Thyroid gland (tissue), 4 donors: ENCODE measurements around the gene PRKCH. TPM values are rescaled to one million over a fixed set of nuclear protein-coding genes. Genes with fewer than 3 reads are reported as not detected.

Experiments used
- DNase-seq, 2 donors: peaks; one replicate each; pipeline ENCODE4 v3.0.0-alpha.2; 2019
- H3K27ac ChIP-seq, 3 donors: fragments of 200-600 bp; sonication (generic); 1 replicate in 2 of 3; 2 replicates in 1 of 3; pipeline ENCODE4 v1.5.1; 2016 to 2019; ENCODE audit warnings: mild to moderate bottlenecking in 1 of 3, moderate library complexity in 1 of 3
- H3K27me3 ChIP-seq: fragments of 200-600 bp; sonication (generic); one replicate; pipeline ENCODE4 v1.5.1; 2019
- H3K36me3 ChIP-seq, 2 donors: fragments of 200-600 bp; sonication (generic); one replicate each; pipeline ENCODE4 v1.5.1; 2016 to 2019
- H3K4me1 ChIP-seq, 2 donors: fragments of 200-600 bp; sonication (generic); one replicate each; pipeline ENCODE4 v1.5.1; 2017 to 2019
- H3K4me3 ChIP-seq, 3 donors: fragments of 200-600 bp; sonication (generic); replicated peaks in 1 of 3; 1 replicate in 2 of 3; 2 replicates in 1 of 3; pipeline ENCODE4 v1.5.1; 2016; ENCODE audit warnings: mild to moderate bottlenecking in 1 of 3
- H3K9me3 ChIP-seq: fragments of 200-600 bp; sonication (generic); one replicate; pipeline ENCODE4 v1.5.1; 2017
- CTCF ChIP-seq, 6 experiments: fragments of 200-600 bp in 3 of 6; fragments of 450-650 bp in 3 of 6; sonication (generic) in 3 of 6; IDR thresholded peaks; one replicate each; pipeline ENCODE4 v1.5.1; 2016 to 2019; ENCODE audit warnings: antibody characterized with exemption in 6 of 6, mild to moderate bottlenecking in 2 of 6, inconsistent platforms in 1 of 6, moderate library complexity in 1 of 6
- POLR2A ChIP-seq, 2 donors: fragments of 450-650 bp; IDR thresholded peaks; one replicate each; pipeline ENCODE4 v1.6.1; 2017; ENCODE audit warnings: antibody characterized with exemption in 2 of 2, mild to moderate bottlenecking in 2 of 2, moderate library complexity in 1 of 2
- WGBS, 2 donors: methylation state at CpG; one replicate each; pipeline ENCODE4 v1.1.5; 2017; 5-methylcytosine and 5-hydroxymethylcytosine counted together
- intact Hi-C: fragments of 100-400 bp; cut with DNase I; formaldehyde crosslinking; loops from one replicate; pipeline ENCODE4 v1.15.1; 2023
- total RNA-seq, 4 donors: library from RNA; depleted of rRNA; stranded (reverse); fragments of >200 nt; gene quantifications; one replicate each; pipeline ENCODE4 v1.2.3, GENCODE V29; 2016

Gene PRKCH
- total RNA-seq, 4 donors from 2014 or later = 34.0 to 68.7 (median 49.8) TPM

GRCh38 chr14:61399365-61399764 is 78.0 kb downstream of the PRKCH start:
- intact Hi-C loops = no loop called here
- H3K27me3 ChIP-seq = no peaks in the 10 kb centered on the region
- H3K4me1 ChIP-seq = no peaks in the 10 kb centered on the region
- no peak for DNase-seq
- no peak overlapping the region for H3K4me3 ChIP-seq
- TF ChIP-seq POLR2A (IDR thresholded peaks at IDR 0.05) (no peak), CTCF (IDR thresholded peaks at IDR 0.05) (no peak)
- H3K27ac ChIP-seq = no peak overlapping the region
- H3K36me3 ChIP-seq = no peaks in the 10 kb centered on the region
- no peaks in the 10 kb centered on the region for H3K9me3 ChIP-seq
- whole genome bisulfite sequencing, 2 donors = 95% methylated on average over 2 of the region's 2 CpGs

- DNase-seq = no peak
- no peak overlapping the region for H3K27ac ChIP-seq
- no peak for TF ChIP-seq POLR2A (IDR thresholded peaks at IDR 0.05)
- no peak for TF ChIP-seq CTCF (IDR thresholded peaks at IDR 0.05)
- H3K4me1 ChIP-seq = peaks cover 0 to 4% of the 10 kb centered on the region in 2 donors
- intact Hi-C loops = no loop called here
- H3K27me3 ChIP-seq = no peaks in the 10 kb centered on the region
- no peaks in the 10 kb centered on the region for H3K9me3 ChIP-seq
- no peaks in the 10 kb centered on the region for H3K36me3 ChIP-seq
- H3K4me3 ChIP-seq = no peak overlapping the region
- WGBS, 2 donors = 89 to 96% methylated on average over 2 of the region's 2 CpGs
Observed at GRCh38 chr14:61401461-61401860, 80.1 kb downstream of the PRKCH start.

- DNase-seq = no peak
- TF ChIP-seq CTCF (IDR thresholded peaks at IDR 0.05) (no peak), POLR2A (IDR thresholded peaks at IDR 0.05) (no peak)
- WGBS, 2 donors = 78 to 82% methylated on average over 2 of the region's 2 CpGs
- Histone ChIP-seq H3K9me3 (no peaks in the 10 kb centered on the region), H3K27ac (peak overlapping the region in 1 of 3 donors; percentile 9), H3K4me3 (no peak overlapping the region), H3K36me3 (no peaks in the 10 kb centered on the region), H3K4me1 (peaks cover 0 to 4% of the 10 kb centered on the region in 2 donors), H3K27me3 (no peaks in the 10 kb centered on the region)
- intact Hi-C loops = no loop called here
Observed at GRCh38 chr14:61403411-61403810, 82.0 kb downstream of the PRKCH start.

- H3K27me3 ChIP-seq = no peaks in the 10 kb centered on the region
- 88 to 100% methylated on average over 1 of the region's 1 CpG for WGBS, 2 donors
- TF ChIP-seq CTCF (IDR thresholded peaks at IDR 0.05) = no peak
- no peak for TF ChIP-seq POLR2A (IDR thresholded peaks at IDR 0.05)
- H3K9me3 ChIP-seq = no peaks in the 10 kb centered on the region
- no peak overlapping the region for H3K27ac ChIP-seq
- no peaks in the 10 kb centered on the region for H3K36me3 ChIP-seq
- no peak overlapping the region for H3K4me3 ChIP-seq
- DNase-seq = no peak
- peaks cover 0 to 5% of the 10 kb centered on the region in 2 donors for H3K4me1 ChIP-seq
- intact Hi-C loops = no loop called here
Observed at GRCh38 chr14:61404637-61405036, 83.3 kb downstream of the PRKCH start.

- Histone ChIP-seq H3K4me3 (no peak overlapping the region), H3K27ac (no peak overlapping the region), H3K27me3 (no peaks in the 10 kb centered on the region), H3K36me3 (no peaks in the 10 kb centered on the region), H3K4me1 (peaks cover under 1 to 12% of the 10 kb centered on the region in 2 donors), H3K9me3 (no peaks in the 10 kb centered on the region)
- 52 to 73% methylated on average over 4 of the region's 4 CpGs for WGBS, 2 donors
- intact Hi-C loops = no loop called here
- TF ChIP-seq POLR2A (IDR thresholded peaks at IDR 0.05) = no peak
- no peak for TF ChIP-seq CTCF (IDR thresholded peaks at IDR 0.05)
- DNase-seq = no peak
Observed at GRCh38 chr14:61406198-61406597, 84.8 kb downstream of the PRKCH start.
